Transverse colon (tissue), 4 donors: Measurements from ENCODE around the gene LMO2.
A peak's percentile ranks its signal among the peaks of the same experiment; 100 is the strongest.

ENCODE experiments used
- CTCF ChIP-seq, 5 experiments: fragments of 200-600 bp in 3 of 5; fragments of 450-650 bp in 2 of 5; sonication (generic) in 3 of 5; IDR thresholded peaks; 1 replicate in 2 of 5; 2 replicates in 3 of 5; pipeline ENCODE4 v1.5.1; 2016 to 2017; ENCODE audit warnings: antibody characterized with exemption in 5 of 5, inconsistent platforms in 3 of 5, mild to moderate bottlenecking in 2 of 5, moderate library complexity in 1 of 5
- EP300 ChIP-seq: sonication (generic); formaldehyde crosslinking; IDR thresholded peaks from one replicate; pipeline ENCODE4 v1.6.1; 2017; ENCODE audit warnings: antibody characterized with exemption, low read depth
- POLR2A ChIP-seq: fragments of 450-650 bp; IDR thresholded peaks from one replicate; pipeline ENCODE4 v1.6.1; 2016; ENCODE audit warnings: antibody characterized with exemption, mild to moderate bottlenecking, moderate library complexity
- POLR2AphosphoS5 ChIP-seq, 3 donors: sonication (generic); formaldehyde crosslinking; IDR thresholded peaks; one replicate each; pipeline ENCODE4 v1.6.1; 2016; ENCODE audit warnings: antibody characterized with exemption in 3 of 3

- peak; percentile 68 to 73 (median 69) for TF ChIP-seq CTCF (IDR thresholded peaks at IDR 0.05)
- no peak for TF ChIP-seq POLR2A
- no peak for TF ChIP-seq POLR2AphosphoS5 (IDR thresholded peaks at IDR 0.05)
- no peak for TF ChIP-seq EP300
These were observed 62.3 kb downstream of the LMO2 start for GRCh38 chr11:33829430-33830141.
